GM23338 (cell line): ENCODE measurements around the gene MC3R. TPM values are rescaled to one million over a fixed set of nuclear protein-coding genes. Genes with fewer than 3 reads are reported as not detected.

Experiments
- ATAC-seq: fragments of 200-7000 bp; cut with Tn5 transposase; 3 replicates; pipeline ENCODE4 v1.9.1; 2020
- DNase-seq: peaks from one replicate; pipeline ENCODE4 v3.0.0-alpha.2; 2015; ENCODE audit warnings: low spot score
- H2AFZ ChIP-seq: fragments of 200-600 bp; sonication (generic); 2 replicates; pipeline ENCODE4 v1.8.0; 2016; ENCODE audit warnings: antibody characterized with exemption, mild to moderate bottlenecking, moderate library complexity
- H3F3A ChIP-seq: fragments of 200-600 bp; sonication (generic); replicated peaks from 2 replicates; pipeline ENCODE4 v1.8.0; 2017; ENCODE audit warnings: antibody characterized with exemption, mixed run types, low read depth
- H3K27ac ChIP-seq: fragments of 200-600 bp; sonication (generic); 2 replicates; pipeline ENCODE4 v1.6.1; 2016; ENCODE audit warnings: low read depth
- H3K27me3 ChIP-seq: fragments of 200-600 bp; sonication (generic); 2 replicates; pipeline ENCODE4 v1.8.0; 2016; ENCODE audit warnings: mild to moderate bottlenecking, mixed run types, moderate library complexity; ENCODE audit not compliant: insufficient read depth
- H3K36me3 ChIP-seq: fragments of 200-600 bp; sonication (generic); 2 replicates; pipeline ENCODE4 v1.8.0; 2016; ENCODE audit warnings: mild to moderate bottlenecking; ENCODE audit not compliant: insufficient read depth
- H3K4me1 ChIP-seq: fragments of 200-600 bp; sonication (generic); 2 replicates; pipeline ENCODE4 v1.8.0; 2016; ENCODE audit warnings: mild to moderate bottlenecking, moderate library complexity; ENCODE audit not compliant: insufficient read depth
- H3K4me2 ChIP-seq: fragments of 200-600 bp; sonication (generic); 2 replicates; pipeline ENCODE4 v1.7.1; 2017; ENCODE audit warnings: mixed run types
- H3K4me3 ChIP-seq: fragments of 200-600 bp; sonication (generic); 2 replicates; pipeline ENCODE4 v1.6.1; 2016; ENCODE audit warnings: mixed run types
- H3K79me2 ChIP-seq: fragments of 200-600 bp; sonication (generic); replicated peaks from 2 replicates; pipeline ENCODE4 v1.8.0; 2017; ENCODE audit warnings: mild to moderate bottlenecking; ENCODE audit not compliant: insufficient read depth
- H3K9me2 ChIP-seq: fragments of 200-600 bp; sonication (generic); 2 replicates; pipeline ENCODE4 v1.8.0; 2017; ENCODE audit not compliant: insufficient read depth
- H4K20me1 ChIP-seq: fragments of 200-600 bp; sonication (generic); replicated peaks from 2 replicates; pipeline ENCODE4 v1.8.0; 2017; ENCODE audit warnings: mild to moderate bottlenecking; ENCODE audit not compliant: insufficient read depth
- H3K27ac Mint-ChIP-seq: 2 replicates; pipeline ENCODE4 v1.8.0; 2020; ENCODE audit warnings: inconsistent platforms, mild to moderate bottlenecking, moderate library complexity, mixed read lengths
- H3K27me3 Mint-ChIP-seq: 3 replicates; pipeline ENCODE4 v1.8.0; 2022; ENCODE audit warnings: low read depth, mild to moderate bottlenecking, moderate library complexity, mixed read lengths, inconsistent platforms; ENCODE audit not compliant: insufficient read depth, poor library complexity
- H3K36me3 Mint-ChIP-seq: 3 replicates; pipeline ENCODE4 v1.8.0; 2021; ENCODE audit warnings: low read depth, mild to moderate bottlenecking, inconsistent platforms, moderate library complexity, mixed read lengths
- H3K4me1 Mint-ChIP-seq: 3 replicates; pipeline ENCODE4 v1.8.0; 2020; ENCODE audit warnings: mild to moderate bottlenecking, inconsistent platforms, mixed read lengths
- H3K4me3 Mint-ChIP-seq: 3 replicates; pipeline ENCODE4 v1.8.0; 2021; ENCODE audit warnings: moderate library complexity, mild to moderate bottlenecking, inconsistent platforms, mixed read lengths
- H3K9me3 Mint-ChIP-seq: 3 replicates; pipeline ENCODE4 v1.8.0; 2020; ENCODE audit warnings: moderate library complexity, mild to moderate bottlenecking, inconsistent platforms, mixed read lengths
- CREB1 ChIP-seq: fragments of 250-450 bp; sonication (Bioruptor Pico); IDR thresholded peaks from 2 replicates; pipeline ENCODE4 v1.5.0; 2020; ENCODE audit warnings: low read depth, mild to moderate bottlenecking, moderate library complexity
- EZH2 ChIP-seq: fragments of 200-600 bp; sonication (generic); IDR thresholded peaks from one replicate; pipeline ENCODE4 v1.8.0; 2017; ENCODE audit warnings: antibody characterized with exemption, mild to moderate bottlenecking, low read depth; ENCODE audit not compliant: unreplicated experiment
- EZH2phosphoT487 ChIP-seq: fragments of 200-600 bp; sonication (generic); IDR thresholded peaks from one replicate; pipeline ENCODE4 v1.8.1; 2018; ENCODE audit warnings: antibody characterized with exemption; ENCODE audit not compliant: unreplicated experiment
- JUNB ChIP-seq: IDR thresholded peaks from one replicate; pipeline ENCODE4 v1.6.1; 2016; ENCODE audit warnings: antibody characterized with exemption; ENCODE audit not compliant: unreplicated experiment
- NANOG ChIP-seq: IDR thresholded peaks from 2 replicates; pipeline ENCODE4 v1.6.1; 2016; ENCODE audit warnings: antibody characterized with exemption, borderline replicate concordance
- POLR2AphosphoS5 ChIP-seq: IDR thresholded peaks from 2 replicates; pipeline ENCODE4 v1.6.1; 2016; ENCODE audit warnings: antibody characterized with exemption, low read depth
- STAT1 ChIP-seq: IDR thresholded peaks from one replicate; pipeline ENCODE4 v1.6.1; 2016; ENCODE audit warnings: antibody characterized with exemption; ENCODE audit not compliant: unreplicated experiment
- polyA plus RNA-seq: library from polyadenylated mRNA; unstranded; fragments of >200 nt; fragmentation: Nextera tagmentation; extraction: Ambion mirVana; gene quantifications from 2 replicates; pipeline ENCODE4 v1.2.1, GENCODE V29; 2016
- total RNA-seq: library from RNA; depleted of rRNA; stranded (reverse); fragments of >200 nt; shearing (Covaris generic); gene quantifications from 2 replicates; pipeline ENCODE4 v1.2.3, GENCODE V29; 2014
- TF ChIP-seq, protein P1 (sequence below): IDR thresholded peaks from 2 replicates; pipeline ENCODE4 v1.6.1; 2016; ENCODE audit warnings: antibody characterized with exemption
- TF ChIP-seq, protein P2 (sequence below), 2 experiments: fragments of 200-600 bp in 1 of 2; sonication (generic) in 1 of 2; conservative IDR thresholded peaks; 2 replicates each; pipeline versions ENCODE4 v1.5.1 to v1.6.1; 2016 to 2017; ENCODE audit warnings: antibody characterized with exemption in 2 of 2, low read depth in 2 of 2, mild to moderate bottlenecking in 2 of 2, moderate library complexity in 1 of 2
- TF ChIP-seq, protein P3 (sequence below): IDR thresholded peaks from one replicate; pipeline ENCODE4 v1.6.1; 2018; ENCODE audit warnings: antibody characterized with exemption; ENCODE audit not compliant: unreplicated experiment

Gene MC3R
- total and polyA plus RNA-seq, 2 experiments from 2014 or later, result not detected

DNA sequence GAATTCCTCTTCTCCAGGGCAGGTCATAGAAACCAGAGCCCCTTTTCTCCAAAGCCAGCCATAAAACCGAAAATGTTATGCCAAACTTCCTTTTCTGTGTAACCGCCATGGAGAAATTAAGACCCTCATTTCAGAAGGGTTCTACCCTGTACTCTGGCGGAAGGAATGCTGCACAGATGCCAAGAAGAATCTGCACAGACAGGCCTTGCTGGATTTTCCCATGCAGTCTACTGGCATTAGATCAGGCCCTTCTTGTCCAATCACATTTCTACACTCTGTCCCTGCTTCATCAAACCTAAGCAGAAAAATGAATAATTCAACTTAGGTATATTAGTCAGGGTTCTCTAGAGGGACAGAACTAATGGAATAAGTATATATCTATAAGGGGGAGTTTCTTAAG, 43.2 kb upstream of the MC3R start (continued):
- TF ChIP-seq, protein P1, sequence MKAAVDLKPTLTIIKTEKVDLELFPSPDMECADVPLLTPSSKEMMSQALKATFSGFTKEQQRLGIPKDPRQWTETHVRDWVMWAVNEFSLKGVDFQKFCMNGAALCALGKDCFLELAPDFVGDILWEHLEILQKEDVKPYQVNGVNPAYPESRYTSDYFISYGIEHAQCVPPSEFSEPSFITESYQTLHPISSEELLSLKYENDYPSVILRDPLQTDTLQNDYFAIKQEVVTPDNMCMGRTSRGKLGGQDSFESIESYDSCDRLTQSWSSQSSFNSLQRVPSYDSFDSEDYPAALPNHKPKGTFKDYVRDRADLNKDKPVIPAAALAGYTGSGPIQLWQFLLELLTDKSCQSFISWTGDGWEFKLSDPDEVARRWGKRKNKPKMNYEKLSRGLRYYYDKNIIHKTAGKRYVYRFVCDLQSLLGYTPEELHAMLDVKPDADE, result no peak
- TF ChIP-seq EZH2phosphoT487 (no peak), POLR2AphosphoS5 (no peak), EZH2 (no peak), CREB1 (CRISPR knock-in tag) (no peak)
- TF ChIP-seq, protein P2, sequence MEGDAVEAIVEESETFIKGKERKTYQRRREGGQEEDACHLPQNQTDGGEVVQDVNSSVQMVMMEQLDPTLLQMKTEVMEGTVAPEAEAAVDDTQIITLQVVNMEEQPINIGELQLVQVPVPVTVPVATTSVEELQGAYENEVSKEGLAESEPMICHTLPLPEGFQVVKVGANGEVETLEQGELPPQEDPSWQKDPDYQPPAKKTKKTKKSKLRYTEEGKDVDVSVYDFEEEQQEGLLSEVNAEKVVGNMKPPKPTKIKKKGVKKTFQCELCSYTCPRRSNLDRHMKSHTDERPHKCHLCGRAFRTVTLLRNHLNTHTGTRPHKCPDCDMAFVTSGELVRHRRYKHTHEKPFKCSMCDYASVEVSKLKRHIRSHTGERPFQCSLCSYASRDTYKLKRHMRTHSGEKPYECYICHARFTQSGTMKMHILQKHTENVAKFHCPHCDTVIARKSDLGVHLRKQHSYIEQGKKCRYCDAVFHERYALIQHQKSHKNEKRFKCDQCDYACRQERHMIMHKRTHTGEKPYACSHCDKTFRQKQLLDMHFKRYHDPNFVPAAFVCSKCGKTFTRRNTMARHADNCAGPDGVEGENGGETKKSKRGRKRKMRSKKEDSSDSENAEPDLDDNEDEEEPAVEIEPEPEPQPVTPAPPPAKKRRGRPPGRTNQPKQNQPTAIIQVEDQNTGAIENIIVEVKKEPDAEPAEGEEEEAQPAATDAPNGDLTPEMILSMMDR (conservative IDR thresholded peaks at IDR 0.05; ENCODE audit: low read depth in 2 of 2), result no peak

DNA sequence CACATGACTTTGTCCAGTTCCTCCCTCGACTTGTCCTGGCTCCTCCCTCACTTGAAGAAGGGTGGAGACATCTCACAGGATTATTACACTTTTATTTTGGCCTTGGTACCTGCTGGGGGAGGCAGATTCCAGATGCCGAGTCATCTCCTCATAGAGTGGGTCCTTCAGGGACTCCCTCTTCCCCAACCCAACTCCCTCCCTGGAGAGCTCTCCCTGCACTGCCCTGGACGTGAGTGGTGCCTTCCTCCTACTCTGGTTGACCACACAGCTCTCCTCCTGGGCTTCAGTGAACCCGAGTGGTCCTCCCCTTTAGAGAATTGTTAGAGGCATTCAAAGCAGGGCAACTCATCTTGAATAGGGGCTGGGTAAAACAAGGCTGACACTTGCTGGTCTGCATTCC, 40.9 kb upstream of the MC3R start:
- Histone ChIP-seq H2AFZ (no peak overlapping the region), H3K36me3 (peaks cover 7% of the 10 kb centered on the region; the same call in 1 of the 2 replicates), H3K4me2 (no peak overlapping the region), H4K20me1 (no peaks in the 10 kb centered on the region), H3K9me2 (no peaks in the 10 kb centered on the region), H3K27me3 (no peaks in the 10 kb centered on the region), H3K27ac (no peak overlapping the region), H3K79me2 (no peaks in the 10 kb centered on the region), H3K4me3 (no peak overlapping the region), H3K4me1 (no peaks in the 10 kb centered on the region), H3F3A (no peaks in the 10 kb centered on the region)
- H3K27me3 Mint-ChIP-seq, result peaks cover 3% of the 10 kb centered on the region
- peaks cover 97% of the 10 kb centered on the region for H3K9me3 Mint-ChIP-seq
- TF ChIP-seq EZH2 (no peak), STAT1 (no peak), NANOG (no peak), JUNB (no peak), CREB1 (CRISPR knock-in tag) (no peak)
- TF ChIP-seq, protein P2 (conservative IDR thresholded peaks at IDR 0.05; ENCODE audit: low read depth in 2 of 2), result no peak
- TF ChIP-seq, protein P3, sequence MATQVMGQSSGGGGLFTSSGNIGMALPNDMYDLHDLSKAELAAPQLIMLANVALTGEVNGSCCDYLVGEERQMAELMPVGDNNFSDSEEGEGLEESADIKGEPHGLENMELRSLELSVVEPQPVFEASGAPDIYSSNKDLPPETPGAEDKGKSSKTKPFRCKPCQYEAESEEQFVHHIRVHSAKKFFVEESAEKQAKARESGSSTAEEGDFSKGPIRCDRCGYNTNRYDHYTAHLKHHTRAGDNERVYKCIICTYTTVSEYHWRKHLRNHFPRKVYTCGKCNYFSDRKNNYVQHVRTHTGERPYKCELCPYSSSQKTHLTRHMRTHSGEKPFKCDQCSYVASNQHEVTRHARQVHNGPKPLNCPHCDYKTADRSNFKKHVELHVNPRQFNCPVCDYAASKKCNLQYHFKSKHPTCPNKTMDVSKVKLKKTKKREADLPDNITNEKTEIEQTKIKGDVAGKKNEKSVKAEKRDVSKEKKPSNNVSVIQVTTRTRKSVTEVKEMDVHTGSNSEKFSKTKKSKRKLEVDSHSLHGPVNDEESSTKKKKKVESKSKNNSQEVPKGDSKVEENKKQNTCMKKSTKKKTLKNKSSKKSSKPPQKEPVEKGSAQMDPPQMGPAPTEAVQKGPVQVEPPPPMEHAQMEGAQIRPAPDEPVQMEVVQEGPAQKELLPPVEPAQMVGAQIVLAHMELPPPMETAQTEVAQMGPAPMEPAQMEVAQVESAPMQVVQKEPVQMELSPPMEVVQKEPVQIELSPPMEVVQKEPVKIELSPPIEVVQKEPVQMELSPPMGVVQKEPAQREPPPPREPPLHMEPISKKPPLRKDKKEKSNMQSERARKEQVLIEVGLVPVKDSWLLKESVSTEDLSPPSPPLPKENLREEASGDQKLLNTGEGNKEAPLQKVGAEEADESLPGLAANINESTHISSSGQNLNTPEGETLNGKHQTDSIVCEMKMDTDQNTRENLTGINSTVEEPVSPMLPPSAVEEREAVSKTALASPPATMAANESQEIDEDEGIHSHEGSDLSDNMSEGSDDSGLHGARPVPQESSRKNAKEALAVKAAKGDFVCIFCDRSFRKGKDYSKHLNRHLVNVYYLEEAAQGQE, result no peak
- TF ChIP-seq, protein P1, result no peak
- DNase-seq (no peak), ATAC-seq (no peak)
- peaks cover 39% of the 10 kb centered on the region for H3K36me3 Mint-ChIP-seq
- no peaks in the 10 kb centered on the region for H3K4me1 Mint-ChIP-seq
- H3K27ac Mint-ChIP-seq, result no peak overlapping the region
- no peak overlapping the region for H3K4me3 Mint-ChIP-seq
